ENCODE measurements around the gene RASSF4.
A peak's percentile ranks its signal among the peaks of the same experiment; 100 is the strongest.

The RASSF4 gene

DNA sequence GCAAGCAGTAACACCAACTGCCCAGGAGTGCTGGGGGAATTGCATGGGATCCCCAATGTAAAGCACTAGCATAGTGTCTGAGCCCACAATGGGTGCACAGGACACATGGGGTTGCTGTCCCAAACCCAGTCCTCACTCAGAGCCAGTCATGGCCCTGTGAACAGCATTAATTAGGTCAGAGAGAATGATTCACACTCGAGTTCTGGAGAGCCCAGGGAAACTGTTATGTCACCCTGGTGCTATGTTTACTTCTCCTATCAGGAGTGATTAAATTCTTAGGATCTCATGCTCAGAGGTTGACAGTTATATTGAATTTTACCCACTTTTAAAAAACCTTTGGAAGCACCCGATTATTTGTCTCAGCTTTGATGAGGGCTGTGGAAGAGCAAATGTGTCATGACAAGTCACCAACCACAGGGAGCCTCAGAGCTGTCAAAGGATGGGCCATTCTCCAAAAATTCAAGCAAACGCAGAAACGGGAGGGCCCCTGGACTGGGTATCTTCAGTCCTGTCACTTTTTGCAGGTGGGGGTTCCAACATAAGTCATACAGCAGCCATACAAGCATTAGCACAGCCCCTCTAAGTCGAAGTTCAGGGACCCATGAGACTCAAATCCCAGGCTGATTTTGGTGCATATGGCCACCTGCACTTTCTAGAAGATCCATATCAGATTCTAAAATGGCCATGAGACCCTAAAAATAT, 1.3 kb upstream of the RASSF4 start:
- ChIA-PET POLR2A (interaction anchor here (1.1 to 1.2 kb wide), 2 partner anchors 12 to 21 kb away, joined by 3 read pairs; partner anchors contain the start of gene DEPP1), CTCF (interaction anchor here (0.6 to 1.5 kb wide), 4 partner anchors 8 to 1271 kb away, joined by 3 to 8 read pairs (median 4); no protein-coding TSS in a partner anchor)
- Histone ChIP-seq H3K9me3 (ENCODE audit: control insufficient read depth, insufficient read depth, low read depth, low read length) (no peaks in the 10 kb centered on the region), H3K36me3 (ENCODE audit: control insufficient read depth in 2 of 2, insufficient read depth in 1 of 2, low read length in 2 of 2) (no peaks in the 10 kb centered on the region), H3K4me1 (ENCODE audit: control insufficient read depth, insufficient read depth, low read length) (peaks cover 2% of the 10 kb centered on the region; the same call in 1 of the 2 replicates), H3K4me3 (ENCODE audit: low read depth, low read length) (peak overlapping the region; percentile 69; the same call in 1 of the 2 replicates), H3K27ac (ENCODE audit: extremely low read depth, low read depth, low read length) (no peak overlapping the region)
- TF ChIP-seq ZNF623 (tag by site-specific recombination; IDR thresholded peaks at IDR 0.05), result no peak
- no peak for TF ChIP-seq KLF7 (tag by site-specific recombination; IDR thresholded peaks at IDR 0.05; ENCODE audit: borderline replicate concordance)
- TF ChIP-seq MYNN (tag by site-specific recombination; IDR thresholded peaks at IDR 0.05; ENCODE audit: borderline replicate concordance), result no peak
- 0 out of 2 replicates have a peak, but pooled peaks have one; percentile 23 for TF ChIP-seq ZNF366 (tag by site-specific recombination; conservative IDR thresholded peaks at IDR 0.05)
- TF ChIP-seq, protein P1, sequence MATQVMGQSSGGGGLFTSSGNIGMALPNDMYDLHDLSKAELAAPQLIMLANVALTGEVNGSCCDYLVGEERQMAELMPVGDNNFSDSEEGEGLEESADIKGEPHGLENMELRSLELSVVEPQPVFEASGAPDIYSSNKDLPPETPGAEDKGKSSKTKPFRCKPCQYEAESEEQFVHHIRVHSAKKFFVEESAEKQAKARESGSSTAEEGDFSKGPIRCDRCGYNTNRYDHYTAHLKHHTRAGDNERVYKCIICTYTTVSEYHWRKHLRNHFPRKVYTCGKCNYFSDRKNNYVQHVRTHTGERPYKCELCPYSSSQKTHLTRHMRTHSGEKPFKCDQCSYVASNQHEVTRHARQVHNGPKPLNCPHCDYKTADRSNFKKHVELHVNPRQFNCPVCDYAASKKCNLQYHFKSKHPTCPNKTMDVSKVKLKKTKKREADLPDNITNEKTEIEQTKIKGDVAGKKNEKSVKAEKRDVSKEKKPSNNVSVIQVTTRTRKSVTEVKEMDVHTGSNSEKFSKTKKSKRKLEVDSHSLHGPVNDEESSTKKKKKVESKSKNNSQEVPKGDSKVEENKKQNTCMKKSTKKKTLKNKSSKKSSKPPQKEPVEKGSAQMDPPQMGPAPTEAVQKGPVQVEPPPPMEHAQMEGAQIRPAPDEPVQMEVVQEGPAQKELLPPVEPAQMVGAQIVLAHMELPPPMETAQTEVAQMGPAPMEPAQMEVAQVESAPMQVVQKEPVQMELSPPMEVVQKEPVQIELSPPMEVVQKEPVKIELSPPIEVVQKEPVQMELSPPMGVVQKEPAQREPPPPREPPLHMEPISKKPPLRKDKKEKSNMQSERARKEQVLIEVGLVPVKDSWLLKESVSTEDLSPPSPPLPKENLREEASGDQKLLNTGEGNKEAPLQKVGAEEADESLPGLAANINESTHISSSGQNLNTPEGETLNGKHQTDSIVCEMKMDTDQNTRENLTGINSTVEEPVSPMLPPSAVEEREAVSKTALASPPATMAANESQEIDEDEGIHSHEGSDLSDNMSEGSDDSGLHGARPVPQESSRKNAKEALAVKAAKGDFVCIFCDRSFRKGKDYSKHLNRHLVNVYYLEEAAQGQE (tag by site-specific recombination; IDR thresholded peaks at IDR 0.05), result 0 out of 2 replicates have a peak, but pooled peaks have one; percentile 35
- TF ChIP-seq ZSCAN5A (tag by site-specific recombination; IDR thresholded peaks at IDR 0.05), result no peak
- TF ChIP-seq ZNF660 (tag by site-specific recombination; IDR thresholded peaks at IDR 0.05), result 0 out of 2 replicates have a peak, but pooled peaks have one; percentile 58
- TF ChIP-seq GLIS1 (tag by site-specific recombination; IDR thresholded peaks at IDR 0.05), result 0 out of 2 replicates have a peak, but pooled peaks have one; percentile 20
- TF ChIP-seq HOXC10 (CRISPR knock-in tag; IDR thresholded peaks at IDR 0.05), result no peak
- no peak for TF ChIP-seq ZNF280C (tag by site-specific recombination; IDR thresholded peaks at IDR 0.05)
- peak; percentile 71 for TF ChIP-seq ZBTB20 (tag by site-specific recombination; IDR thresholded peaks at IDR 0.05)
- TF ChIP-seq ZEB2 (tag by site-specific recombination; IDR thresholded peaks at IDR 0.05), result 0 out of 2 replicates have a peak, but pooled peaks have one; percentile 36
- TF ChIP-seq ZNF341 (tag by site-specific recombination; IDR thresholded peaks at IDR 0.05; ENCODE audit: low read depth), result no peak
- TF ChIP-seq ZNF548 (tag by site-specific recombination; IDR thresholded peaks at IDR 0.05), result no peak
- no peak for TF ChIP-seq KLF16 (tag by site-specific recombination; IDR thresholded peaks at IDR 0.05)
- TF ChIP-seq ZNF600 (tag by site-specific recombination; IDR thresholded peaks at IDR 0.05), result peak; percentile 51; the same call in 1 of the 2 replicates
- TF ChIP-seq ZNF629 (tag by site-specific recombination; IDR thresholded peaks at IDR 0.05), result peak; percentile 78

GRCh38 chr10:44958898-44959246, 730 bp upstream of the RASSF4 start:
- Histone ChIP-seq H3K4me3 (ENCODE audit: low read depth, low read length) (peak overlapping the region; percentile 69), H3K27ac (ENCODE audit: extremely low read depth, low read depth, low read length) (peak overlapping the region; percentile 61; the same call in 1 of the 2 replicates), H3K9me3 (ENCODE audit: control insufficient read depth, insufficient read depth, low read depth, low read length) (no peaks in the 10 kb centered on the region), H3K36me3 (ENCODE audit: control insufficient read depth in 2 of 2, insufficient read depth in 1 of 2, low read length in 2 of 2) (no peaks in the 10 kb centered on the region), H3K4me1 (ENCODE audit: control insufficient read depth, insufficient read depth, low read length) (peaks cover 2% of the 10 kb centered on the region; the same call in 1 of the 2 replicates)
- ChIA-PET POLR2A (interaction anchor here (1.0 to 1.2 kb wide), 3 partner anchors 9 to 20 kb away, joined by 3 to 4 read pairs (median 3); partner anchors contain the start of gene DEPP1), CTCF (interaction anchor here (1.5 kb wide), 1 partner anchor 15 kb away, joined by 4 read pairs; no protein-coding TSS in a partner anchor)
- no peak for TF ChIP-seq ZNF121 (tag by site-specific recombination; IDR thresholded peaks at IDR 0.05)
- TF ChIP-seq ZFP41 (tag by site-specific recombination; IDR thresholded peaks at IDR 0.05; ENCODE audit: borderline replicate concordance), result no peak
- no peak for TF ChIP-seq KLF1 (tag by site-specific recombination; IDR thresholded peaks at IDR 0.05)
- TF ChIP-seq SP3 (tag by site-specific recombination; IDR thresholded peaks at IDR 0.05), result no peak
- no peak for TF ChIP-seq SALL2 (tag by site-specific recombination; IDR thresholded peaks at IDR 0.05; ENCODE audit: borderline replicate concordance)
- no peak for TF ChIP-seq ZNF843 (tag by site-specific recombination; IDR thresholded peaks at IDR 0.05)
- TF ChIP-seq EGR2 (tag by site-specific recombination; IDR thresholded peaks at IDR 0.05; ENCODE audit: low read depth), result no peak
- TF ChIP-seq KLF7 (tag by site-specific recombination; IDR thresholded peaks at IDR 0.05; ENCODE audit: borderline replicate concordance), result no peak
- TF ChIP-seq ZNF174 (tag by site-specific recombination; IDR thresholded peaks at IDR 0.05), result no peak
- TF ChIP-seq PRDM6 (tag by site-specific recombination; IDR thresholded peaks at IDR 0.05), result no peak
